A204.1 (cell line): ENCODE data around the gene PTPN22.

Experiments
- FAIRE-seq: peaks from 2 replicates; lab custom pipeline; 2012; peaks lifted over from hg19 to GRCh38; lab: Jason Lieb, UNC

Gene PTPN22

GRCh38 chr1:113871597-113872113, at the start of gene PTPN22:
PTPN22 (minus strand) TSS chr1:113871712.
- no peak for FAIRE-seq

- FAIRE-seq = no peak
Measured at GRCh38 chr1:113918243-113918642, 46.7 kb upstream of the PTPN22 start.

- FAIRE-seq = no peak
Measured at GRCh38 chr1:113917400-113918082, 46.0 kb upstream of the PTPN22 start.

GRCh38 chr1:113916974-113917373, 45.5 kb upstream of the PTPN22 start:
- no peak for FAIRE-seq

- FAIRE-seq = peak; percentile 54
Measured at GRCh38 chr1:113913887-113914664, 42.6 kb upstream of the PTPN22 start.

GRCh38 chr1:113913312-113913668, 41.8 kb upstream of the PTPN22 start:
- no peak for FAIRE-seq

- no peak for FAIRE-seq
Measured at GRCh38 chr1:113912594-113913311, 41.2 kb upstream of the PTPN22 start.

- FAIRE-seq = no peak
Measured at GRCh38 chr1:113905435-113905861, 33.9 kb upstream of the PTPN22 start.

GRCh38 chr1:113904674-113905434, 33.3 kb upstream of the PTPN22 start, which contains the start of the genes AP4B1 and DCLRE1B:
AP4B1 (minus strand) TSS chr1:113904799; CDS start chr1:113904717, 82 bp downstream.
DCLRE1B (plus strand) TSS chr1:113905326; CDS start chr1:113905587, 261 bp downstream.
- peak; percentile 97 for FAIRE-seq

- FAIRE-seq = no peak
Measured at GRCh38 chr1:113904293-113904673, 32.8 kb upstream of the PTPN22 start.

GRCh38 chr1:113903501-113904292, 32.2 kb upstream of the PTPN22 start:
- no peak for FAIRE-seq

- no peak for FAIRE-seq
Measured at GRCh38 chr1:113901191-113901590, 29.7 kb upstream of the PTPN22 start.

GRCh38 chr1:113899111-113899510, 27.6 kb upstream of the PTPN22 start:
- no peak for FAIRE-seq

GRCh38 chr1:113898241-113898814, 26.8 kb upstream of the PTPN22 start:
- FAIRE-seq = no peak

- FAIRE-seq = no peak
Measured at GRCh38 chr1:113895961-113896360, 24.4 kb upstream of the PTPN22 start.

- no peak for FAIRE-seq
Measured at GRCh38 chr1:113895098-113895497, 23.6 kb upstream of the PTPN22 start.

- FAIRE-seq = no peak
Measured at GRCh38 chr1:113893267-113893666, 21.8 kb upstream of the PTPN22 start.

- no peak for FAIRE-seq
Measured at GRCh38 chr1:113891631-113892220, 20.2 kb upstream of the PTPN22 start.

GRCh38 chr1:113890816-113891215, 19.3 kb upstream of the PTPN22 start:
- FAIRE-seq = no peak
